GM21390 (cell line): ENCODE data around the gene PGLYRP1.

Source experiments
- ATAC-seq: cut with Tn5 transposase; IDR thresholded peaks from one replicate; pipeline ENCODE4 v1.9.1; 2021; ENCODE audit not compliant: unreplicated experiment

Gene PGLYRP1, protein sequence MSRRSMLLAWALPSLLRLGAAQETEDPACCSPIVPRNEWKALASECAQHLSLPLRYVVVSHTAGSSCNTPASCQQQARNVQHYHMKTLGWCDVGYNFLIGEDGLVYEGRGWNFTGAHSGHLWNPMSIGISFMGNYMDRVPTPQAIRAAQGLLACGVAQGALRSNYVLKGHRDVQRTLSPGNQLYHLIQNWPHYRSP

GRCh38 chr19:46022431-46023310 lies at the start of gene PGLYRP1:
TSS of gene PGLYRP1 (minus strand) at chr19:46023053. CDS start at chr19:46023021, 32 bp downstream.
- ATAC-seq: no peak

- ATAC-seq: no peak
These were observed 47.0 kb upstream of the PGLYRP1 start for GRCh38 chr19:46069806-46070341.

DNA sequence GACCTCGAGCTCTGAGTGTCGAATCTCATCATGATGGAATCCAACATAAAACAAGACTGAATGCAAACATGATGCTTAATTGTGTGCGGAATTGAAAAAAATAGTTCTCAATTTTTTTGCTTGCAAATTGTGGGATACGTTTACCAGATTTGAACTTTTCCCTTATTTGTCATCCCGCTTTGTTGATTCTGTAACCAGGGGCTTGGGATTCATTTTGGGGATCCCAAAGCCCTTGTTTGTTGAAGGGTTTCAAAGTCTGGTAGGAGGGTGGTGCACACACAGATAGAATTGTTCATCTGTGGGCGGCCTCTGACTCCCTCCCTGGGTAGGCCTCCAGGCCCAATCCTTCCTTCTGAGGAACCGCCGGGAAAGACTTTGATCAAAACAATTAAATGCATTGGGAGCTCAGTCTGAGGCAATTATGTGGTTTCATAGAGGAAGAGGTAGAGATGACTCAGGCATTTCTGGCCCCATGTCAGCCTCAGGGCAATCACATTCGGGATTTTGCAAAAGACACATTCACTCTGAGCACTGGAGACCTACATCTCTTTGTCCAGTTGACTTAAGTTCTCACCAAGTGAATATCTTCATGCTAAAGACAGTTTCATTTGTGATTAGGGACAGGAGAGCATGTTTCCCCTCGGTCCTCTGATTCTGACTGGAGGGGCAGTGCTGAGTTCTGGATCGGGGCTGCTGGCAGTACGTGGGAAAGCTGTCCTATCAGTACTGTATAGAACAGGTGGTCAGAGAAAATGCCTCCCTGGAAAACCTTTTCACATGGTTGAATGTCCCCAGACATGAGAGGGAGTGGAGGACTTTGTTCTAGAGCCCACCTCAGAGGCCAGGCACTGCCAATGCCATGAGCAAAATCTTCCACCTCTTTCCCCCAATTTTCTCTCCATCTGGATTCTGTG lies 45.7 kb upstream of the PGLYRP1 start:
- no peak for ATAC-seq

- no peak for ATAC-seq
These were observed 44.8 kb upstream of the PGLYRP1 start for GRCh38 chr19:46067691-46068090.

DNA sequence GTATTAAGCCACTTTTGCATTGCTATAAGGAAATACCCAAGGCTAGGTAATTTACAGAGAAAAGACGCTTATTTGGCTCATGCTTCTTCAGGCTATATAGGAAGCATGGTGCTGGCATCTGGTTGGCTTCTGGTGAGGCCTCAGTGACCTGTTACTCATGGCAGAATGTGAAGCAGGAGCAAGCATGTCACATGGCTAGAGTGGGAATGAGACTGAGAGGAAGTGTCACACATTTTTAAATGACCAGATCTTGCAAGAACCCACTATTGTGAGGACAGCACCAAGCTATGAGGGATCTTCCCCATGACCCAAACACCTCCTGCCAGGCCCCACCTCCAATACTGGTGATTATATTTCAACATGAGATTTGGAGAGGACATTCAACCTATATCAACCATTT lies 43.6 kb upstream of the PGLYRP1 start:
- no peak for ATAC-seq

- ATAC-seq: no peak
These were observed 42.7 kb upstream of the PGLYRP1 start for GRCh38 chr19:46065486-46066071.

- ATAC-seq: no peak
These were observed 40.3 kb upstream of the PGLYRP1 start for GRCh38 chr19:46063201-46063600.

DNA sequence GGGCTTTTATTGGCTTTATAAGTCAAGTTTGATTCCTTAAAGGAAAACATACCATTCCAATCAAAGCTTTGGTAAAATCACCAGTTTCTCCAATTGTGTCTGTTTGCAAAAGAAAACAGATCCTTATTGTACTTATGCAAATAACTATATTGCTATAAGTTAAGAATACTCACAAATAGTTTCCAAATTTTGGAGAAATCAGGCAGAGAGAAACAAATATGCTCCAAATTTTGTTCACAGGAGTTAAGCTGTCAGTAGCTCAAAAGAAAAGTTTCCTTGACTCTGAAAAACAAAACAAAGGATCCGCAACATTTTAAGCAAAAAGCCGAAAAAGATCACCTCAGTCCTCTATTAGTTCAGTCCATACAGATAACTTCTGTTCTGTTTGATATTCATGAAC lies 37.2 kb upstream of the PGLYRP1 start:
- ATAC-seq: no peak

- no peak for ATAC-seq
These were observed 35.9 kb upstream of the PGLYRP1 start for GRCh38 chr19:46058778-46059177.

GRCh38 chr19:46056536-46056935 lies 33.7 kb upstream of the PGLYRP1 start:
- no peak for ATAC-seq

DNA sequence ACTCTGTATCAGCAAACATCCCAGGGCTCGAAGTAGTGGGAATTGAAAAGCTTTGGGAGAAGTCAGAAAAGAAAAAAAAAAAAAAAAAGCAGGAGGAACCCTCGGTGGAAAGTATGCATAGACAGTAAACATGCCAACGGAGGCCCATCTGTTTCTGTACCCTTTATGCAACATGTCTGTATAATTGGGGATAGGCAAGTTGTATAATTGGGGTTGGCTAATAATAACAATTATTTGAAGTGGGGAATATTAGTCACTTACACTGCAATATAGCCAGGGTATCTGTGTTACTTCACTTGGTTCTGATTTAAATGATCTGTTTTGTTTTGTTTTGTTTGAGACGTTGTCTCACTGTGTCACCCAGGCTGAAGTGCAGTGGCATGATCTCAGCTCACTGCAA lies 30.0 kb upstream of the PGLYRP1 start:
- ATAC-seq: no peak

- ATAC-seq: no peak
These were observed 26.7 kb upstream of the PGLYRP1 start for GRCh38 chr19:46049597-46049996.

GRCh38 chr19:46043519-46043918 lies 20.7 kb upstream of the PGLYRP1 start:
- ATAC-seq: no peak

DNA sequence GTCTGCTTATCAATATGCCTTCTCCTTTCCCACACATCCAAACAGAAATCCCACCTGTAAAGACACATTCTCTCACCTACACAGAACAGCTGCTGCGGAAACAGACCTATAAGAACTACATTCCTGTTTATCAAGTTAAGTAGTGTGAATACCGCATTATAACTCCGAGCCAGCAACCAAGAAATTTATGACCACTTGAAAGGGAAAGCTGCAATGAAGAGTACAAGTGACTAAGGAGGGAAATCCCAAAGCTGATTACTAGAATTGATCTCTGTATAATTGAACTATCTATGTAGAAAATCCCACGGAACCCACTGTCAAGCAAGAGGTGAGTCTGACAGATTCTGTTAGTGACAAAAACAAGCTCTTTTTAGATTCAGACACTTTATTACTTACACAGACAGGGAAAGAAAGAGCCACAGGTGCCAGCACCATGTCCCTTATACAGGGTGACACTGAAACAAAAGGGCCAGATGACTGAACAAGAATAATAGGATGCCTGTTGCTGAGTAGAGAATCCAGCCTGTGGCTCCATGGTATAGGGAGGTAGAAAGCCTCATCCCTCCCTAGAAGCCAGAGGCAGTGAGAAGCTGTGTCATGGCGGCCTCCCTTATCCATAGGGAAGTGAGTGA lies 19.5 kb upstream of the PGLYRP1 start:
- no peak for ATAC-seq

DNA sequence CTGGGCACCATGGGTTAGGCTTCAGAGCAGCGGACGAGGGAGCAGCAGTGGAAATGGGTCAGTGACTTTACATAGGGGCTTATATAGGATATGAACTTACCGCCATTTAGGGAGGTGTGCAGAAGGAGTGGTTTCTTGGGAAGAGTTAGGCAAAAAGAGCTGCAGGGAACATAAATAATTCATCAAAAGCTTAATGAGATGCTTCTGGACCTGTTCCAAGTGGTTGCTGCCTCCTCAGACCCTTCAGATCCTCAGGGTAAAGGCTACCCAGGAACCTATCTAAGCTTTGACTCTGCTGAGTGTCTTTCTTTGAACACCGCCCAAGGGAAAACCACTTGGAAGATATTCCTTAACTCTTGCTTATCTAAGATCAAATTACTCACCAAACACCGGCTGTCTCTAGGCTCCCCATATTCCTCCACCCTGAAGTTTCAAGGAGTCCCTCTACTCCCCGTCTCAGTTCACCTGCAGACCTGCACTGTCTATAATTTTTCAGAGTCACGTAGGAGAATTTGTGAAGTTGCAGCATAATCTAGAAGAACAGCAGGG lies 18.2 kb upstream of the PGLYRP1 start, which contains the start of gene IGFL4:
Gene IGFL4, minus strand, starts transcription at position 51 of the 549 bp plus-strand sequence. Its CDS starts 40 bp downstream, at position 11.
- ATAC-seq: no peak

GRCh38 chr19:46040125-46040524 lies 17.3 kb upstream of the PGLYRP1 start:
- ATAC-seq: no peak

GRCh38 chr19:46036744-46037128 lies 13.9 kb upstream of the PGLYRP1 start:
- ATAC-seq: no peak

DNA sequence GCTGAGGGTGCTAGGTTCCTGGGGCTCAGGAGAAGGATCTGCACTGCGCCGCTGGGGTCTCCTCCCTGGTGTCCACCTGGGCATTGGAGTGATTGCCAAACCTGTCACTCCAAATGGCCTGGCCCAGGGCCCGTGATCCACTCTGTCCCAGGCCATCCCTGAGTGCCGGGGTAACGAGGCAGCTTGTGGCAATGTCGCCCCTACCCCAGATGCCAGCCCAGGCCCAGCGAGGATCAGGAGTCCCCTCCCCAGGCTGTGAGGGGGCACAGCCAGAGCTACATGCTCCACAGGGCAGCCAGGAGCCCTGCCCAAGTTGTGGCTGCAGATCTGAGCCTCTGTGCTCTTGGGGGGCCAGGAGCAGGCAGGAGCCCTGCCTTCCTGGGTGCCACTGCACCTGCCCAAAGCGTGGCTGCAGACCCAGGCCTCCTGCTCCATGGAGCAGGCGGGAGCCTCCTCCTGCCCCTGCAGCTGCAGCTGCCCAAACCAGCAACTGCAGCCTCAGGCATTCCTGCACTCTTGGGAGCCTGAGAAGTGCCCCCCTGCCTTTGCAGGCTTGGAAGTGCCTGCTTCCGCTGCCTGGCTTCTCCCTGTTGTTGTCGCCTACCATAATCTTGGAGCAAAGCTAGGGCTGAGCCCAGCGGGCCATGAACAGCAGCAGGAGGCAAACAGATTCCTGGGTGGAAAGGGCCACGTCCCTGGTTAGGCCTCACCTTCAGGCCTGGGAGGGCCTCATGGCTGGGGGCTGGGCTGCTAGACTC lies 13.3 kb upstream of the PGLYRP1 start:
- ATAC-seq: no peak

DNA sequence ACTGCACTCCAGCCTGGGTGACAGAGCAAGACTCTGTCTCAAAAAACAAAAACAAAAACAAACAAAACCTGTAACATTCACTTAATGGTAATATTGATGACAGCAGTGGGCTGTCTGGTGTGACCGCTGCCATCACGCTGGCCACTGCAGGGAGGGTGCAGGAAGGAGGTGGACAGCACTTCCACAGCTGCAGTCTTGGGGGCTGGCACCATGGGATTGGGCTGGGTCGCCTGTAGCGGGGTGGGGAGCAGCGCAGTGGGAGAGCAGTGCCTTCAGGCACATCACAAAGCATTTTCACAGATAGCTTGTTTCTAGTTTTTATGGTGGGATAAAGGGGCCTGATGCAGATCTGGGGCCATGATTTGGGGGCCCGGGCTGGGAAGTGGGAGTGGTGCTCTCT lies 12.7 kb upstream of the PGLYRP1 start:
- no peak for ATAC-seq
